ENCODE results near the gene OSBP2.

OSBP2 gene

DNA sequence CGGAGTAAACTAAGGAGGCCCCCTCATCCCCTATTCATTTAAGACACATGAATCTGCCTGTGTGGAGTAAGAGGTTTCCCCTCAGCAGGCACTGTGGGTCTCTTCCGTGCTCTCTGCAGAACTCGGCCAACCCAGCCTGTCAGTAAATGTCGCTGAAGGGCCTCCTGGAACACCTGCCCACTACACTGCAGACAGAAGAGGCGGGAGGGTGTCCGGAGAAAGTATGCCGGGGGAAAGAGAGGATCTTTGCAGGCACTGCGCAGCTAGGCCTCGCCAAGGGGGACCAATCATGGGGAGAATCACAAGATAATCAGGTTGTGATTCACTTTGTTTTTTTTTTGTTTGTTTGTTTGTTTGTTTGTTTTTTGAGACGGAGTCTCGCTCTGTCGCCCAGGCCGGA lies 163.1 kb downstream of the OSBP2 start:
- Mint-ChIP-seq H3K9me3 (no peaks in the 10 kb centered on the region), H3K4me1 (no peaks in the 10 kb centered on the region), H3K27ac (no peak overlapping the region), H3K4me3 (no peak overlapping the region), H3K27me3 (no peaks in the 10 kb centered on the region), H3K36me3 (no peaks in the 10 kb centered on the region)
- CTCF ChIA-PET = no interaction called here
- no peak for DNase-seq

DNA sequence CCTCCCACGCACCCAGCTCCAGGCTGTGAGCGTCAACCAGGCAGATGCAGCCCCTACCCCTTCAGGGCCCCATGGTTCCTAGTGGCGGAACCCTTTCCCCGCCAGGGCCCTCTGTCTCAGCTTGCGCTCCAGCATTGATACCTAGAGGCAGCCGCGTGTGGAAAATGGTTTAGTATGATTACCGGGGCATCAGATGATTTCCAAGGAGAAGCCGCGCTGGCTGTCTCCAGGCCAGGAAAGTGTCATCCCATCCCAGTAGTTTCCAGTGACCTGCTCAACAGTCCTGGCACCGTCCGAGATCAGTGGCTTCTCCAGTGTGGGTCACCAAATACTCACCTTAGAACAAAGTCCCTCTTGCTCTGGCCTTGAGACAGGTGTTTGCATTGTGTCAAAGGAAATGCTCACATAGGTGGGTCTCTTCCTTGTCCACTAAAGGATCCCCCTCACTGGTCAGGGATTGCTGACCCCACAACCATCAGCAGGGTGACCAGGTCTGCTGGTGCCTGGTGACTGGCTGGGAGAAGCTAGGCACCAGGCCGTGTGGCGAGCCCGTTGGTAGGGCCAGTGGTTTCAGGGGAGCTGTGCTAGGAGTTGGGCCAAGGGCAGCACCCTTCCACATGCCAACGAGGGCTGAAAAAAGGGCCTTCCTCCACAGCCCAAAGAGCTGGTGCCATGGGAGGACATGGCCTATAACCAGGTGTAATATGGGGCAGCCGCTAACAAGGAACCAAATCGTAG lies 164.5 kb downstream of the OSBP2 start:
- CTCF ChIA-PET = no interaction called here
- DNase-seq = no peak
- Mint-ChIP-seq H3K9me3 (no peaks in the 10 kb centered on the region), H3K4me1 (no peaks in the 10 kb centered on the region), H3K27ac (no peak overlapping the region), H3K4me3 (no peak overlapping the region), H3K27me3 (no peaks in the 10 kb centered on the region), H3K36me3 (no peaks in the 10 kb centered on the region)

DNA sequence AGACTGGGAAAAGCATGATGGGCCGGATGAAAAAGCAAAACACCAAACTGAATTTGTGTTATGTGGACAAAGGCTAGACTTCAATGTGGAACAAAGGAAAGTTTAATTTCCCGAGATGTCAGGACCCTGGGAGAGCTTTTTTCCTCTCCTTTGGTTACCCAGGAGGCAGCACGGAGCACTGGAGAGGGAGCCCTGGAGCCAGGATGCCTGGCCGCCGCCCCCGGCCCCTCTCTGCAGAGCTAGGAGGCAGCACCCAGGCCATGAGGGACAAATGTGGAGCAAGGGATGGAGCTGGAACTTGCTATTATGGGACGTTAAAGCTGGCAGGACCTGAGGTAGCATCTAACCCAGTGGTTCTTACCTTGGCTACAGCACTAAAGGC lies 165.0 kb downstream of the OSBP2 start:
- Mint-ChIP-seq H3K27ac (no peak overlapping the region), H3K27me3 (no peaks in the 10 kb centered on the region), H3K4me3 (no peak overlapping the region), H3K36me3 (no peaks in the 10 kb centered on the region), H3K9me3 (no peaks in the 10 kb centered on the region), H3K4me1 (no peaks in the 10 kb centered on the region)
- no peak for DNase-seq
- CTCF ChIA-PET = no interaction called here

- Mint-ChIP-seq H3K9me3 (no peaks in the 10 kb centered on the region), H3K36me3 (no peaks in the 10 kb centered on the region), H3K4me3 (no peak overlapping the region), H3K4me1 (no peaks in the 10 kb centered on the region), H3K27ac (no peak overlapping the region), H3K27me3 (no peaks in the 10 kb centered on the region)
- no peak for DNase-seq
- CTCF ChIA-PET = interaction anchor here (0.6 to 0.9 kb wide), 2 partner anchors 48 to 60 kb away, joined by 3 to 4 read pairs; no protein-coding TSS in a partner anchor
These were observed 165.8 kb downstream of the OSBP2 start for GRCh38 chr22:30860176-30861105.

GRCh38 chr22:30861131-30861530 lies 166.5 kb downstream of the OSBP2 start:
- DNase-seq = no peak
- CTCF ChIA-PET = interaction anchor here (0.9 kb wide), 1 partner anchor 59 kb away, joined by 4 read pairs; no protein-coding TSS in a partner anchor
- Mint-ChIP-seq H3K9me3 (no peaks in the 10 kb centered on the region), H3K4me1 (no peaks in the 10 kb centered on the region), H3K36me3 (no peaks in the 10 kb centered on the region), H3K27me3 (no peaks in the 10 kb centered on the region), H3K4me3 (no peak overlapping the region), H3K27ac (no peak overlapping the region)

DNA sequence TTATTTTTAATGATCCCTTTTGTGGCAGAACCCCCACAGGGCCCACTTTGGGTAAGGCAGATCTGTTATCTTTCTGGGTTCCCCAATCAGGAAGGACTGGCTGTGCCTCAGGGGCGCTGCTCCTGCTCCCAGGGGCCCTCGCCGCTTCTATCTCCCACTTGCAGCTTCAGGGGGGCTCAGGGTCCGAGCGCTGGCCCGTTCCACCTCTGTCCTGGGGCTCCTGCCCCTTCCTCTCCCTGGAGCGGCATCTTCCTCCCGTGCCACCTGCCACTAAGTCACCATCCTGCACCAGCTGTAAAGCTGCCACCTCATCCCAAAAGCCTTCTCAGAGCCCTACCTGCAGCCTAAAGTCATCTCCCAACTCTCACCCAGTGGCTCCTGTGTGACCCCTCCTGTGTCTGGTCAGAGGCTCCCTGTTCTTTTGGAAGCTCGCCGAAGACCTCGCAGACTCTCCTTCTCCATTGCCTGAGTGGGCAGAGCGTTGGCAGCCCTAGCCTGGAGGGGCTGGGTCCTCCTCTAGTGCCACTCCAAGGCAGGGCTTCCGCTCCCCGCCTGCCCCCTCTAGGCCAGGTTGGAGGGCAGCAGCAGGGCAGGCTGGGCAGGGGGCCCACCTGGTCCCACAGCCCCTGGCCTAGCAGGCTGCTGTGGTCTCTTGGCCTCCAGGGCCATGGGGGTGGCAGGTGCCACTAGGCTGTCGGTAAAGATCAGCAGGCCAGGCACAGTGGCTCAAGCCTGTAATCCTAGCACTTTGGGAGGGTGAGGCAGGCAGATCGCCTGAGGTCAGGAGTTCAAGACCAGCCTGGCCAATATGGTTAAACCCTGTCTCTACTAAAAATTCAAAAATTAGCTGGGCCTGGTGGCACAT lies 167.2 kb downstream of the OSBP2 start:
- no peaks in the 10 kb centered on the region for H3K9me3 Mint-ChIP-seq
- H3K27ac Mint-ChIP-seq = no peak overlapping the region
- no peak for DNase-seq
- H3K36me3 Mint-ChIP-seq = no peaks in the 10 kb centered on the region
- no peaks in the 10 kb centered on the region for H3K4me1 Mint-ChIP-seq
- H3K27me3 Mint-ChIP-seq = no peaks in the 10 kb centered on the region
- H3K4me3 Mint-ChIP-seq = no peak overlapping the region
- CTCF ChIA-PET = no interaction called here

DNA sequence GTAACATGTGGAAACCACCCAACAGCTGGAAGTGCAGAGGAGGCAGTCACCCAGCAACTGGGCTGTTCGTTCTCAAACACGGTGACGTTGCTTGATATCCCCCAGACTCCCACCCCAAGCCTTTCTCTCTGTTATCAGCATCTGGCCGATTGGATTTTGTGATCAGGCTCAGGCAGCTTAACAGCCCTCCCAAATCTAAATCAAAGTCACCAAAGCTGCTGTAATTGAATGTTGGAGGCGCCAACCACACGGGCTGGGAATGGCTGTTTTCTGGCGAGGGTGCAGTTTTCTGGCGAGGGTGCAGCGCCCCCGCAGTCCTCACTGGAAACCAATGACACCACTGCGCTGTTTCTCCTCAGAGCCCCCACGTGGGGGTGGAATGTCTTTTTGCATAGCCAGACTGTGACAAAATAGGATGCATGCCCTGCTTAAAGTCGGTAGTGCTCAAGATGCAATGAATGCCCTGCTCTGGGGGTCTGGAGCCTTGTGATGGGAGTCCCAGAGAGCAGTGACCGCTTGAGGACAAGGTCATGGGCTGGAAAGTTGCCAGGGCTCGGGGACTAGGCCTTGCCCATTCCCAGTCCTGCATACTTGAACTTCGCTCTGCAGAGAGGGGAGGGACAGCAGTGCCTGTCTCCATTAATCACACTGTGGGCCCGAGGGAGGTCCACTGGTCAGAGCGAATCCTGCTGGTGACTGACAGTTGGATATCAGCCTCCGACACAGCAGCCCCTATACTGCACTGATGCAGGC lies 168.6 kb downstream of the OSBP2 start:
- Mint-ChIP-seq H3K27ac (no peak overlapping the region), H3K4me3 (no peak overlapping the region), H3K4me1 (no peaks in the 10 kb centered on the region), H3K27me3 (no peaks in the 10 kb centered on the region), H3K9me3 (no peaks in the 10 kb centered on the region), H3K36me3 (no peaks in the 10 kb centered on the region)
- no peak for DNase-seq
- CTCF ChIA-PET = no interaction called here

DNA sequence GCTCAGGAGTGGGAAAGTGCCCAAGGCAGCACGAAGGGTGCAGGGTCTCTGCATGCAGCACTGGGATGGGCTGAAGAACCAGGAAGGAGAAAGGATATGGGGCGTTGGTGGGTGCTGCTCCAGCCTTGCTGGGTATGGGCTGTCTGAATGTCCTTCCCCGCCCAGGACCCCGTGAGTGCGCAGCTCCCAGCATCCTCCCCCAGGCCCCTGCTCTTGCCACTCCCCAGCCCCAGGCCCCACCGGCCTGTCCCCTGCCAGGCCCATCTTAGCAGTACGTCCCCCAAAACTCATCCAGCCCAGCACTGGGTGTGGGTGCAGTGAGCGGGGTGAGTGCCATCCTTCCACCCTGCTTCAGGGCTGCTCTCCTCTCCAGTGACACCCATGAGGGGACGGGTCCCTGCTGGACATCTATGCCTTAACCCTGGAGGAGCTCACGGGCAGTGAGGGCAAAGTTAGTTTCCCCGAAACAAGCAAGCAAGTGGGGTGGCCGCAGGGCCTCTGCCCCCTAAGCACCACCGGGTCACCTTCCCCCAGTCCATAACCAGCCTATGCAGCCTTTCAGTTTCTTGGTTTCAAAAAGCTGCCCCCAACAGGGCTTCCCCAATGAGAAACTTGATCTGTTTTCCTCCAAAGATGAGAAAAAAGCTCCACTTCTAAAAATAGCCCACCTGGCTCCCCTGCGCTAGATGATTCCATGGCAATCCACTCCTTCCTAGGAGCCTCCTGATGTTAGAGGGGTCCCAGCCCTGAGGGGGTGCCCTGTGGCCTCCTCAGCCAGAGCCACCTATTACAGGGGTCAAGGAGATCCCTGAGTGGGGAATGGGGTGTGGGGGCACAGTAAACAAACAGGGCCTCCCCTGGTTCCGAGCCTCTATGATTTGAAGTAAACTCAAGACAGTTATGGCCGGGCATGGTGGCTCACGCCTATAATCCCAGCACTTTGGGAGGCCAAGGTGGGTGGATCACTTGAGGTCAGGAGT lies 170.1 kb downstream of the OSBP2 start:
- DNase-seq = no peak
- H3K27ac Mint-ChIP-seq = no peak overlapping the region

GRCh38 chr22:30865656-30866055 lies 171.0 kb downstream of the OSBP2 start:
- no peaks in the 10 kb centered on the region for H3K27me3 Mint-ChIP-seq
- no peaks in the 10 kb centered on the region for H3K4me1 Mint-ChIP-seq
- CTCF ChIA-PET = no interaction called here
- no peak overlapping the region for H3K27ac Mint-ChIP-seq
- no peaks in the 10 kb centered on the region for H3K36me3 Mint-ChIP-seq
- no peak for DNase-seq
- no peaks in the 10 kb centered on the region for H3K9me3 Mint-ChIP-seq
- H3K4me3 Mint-ChIP-seq = no peak overlapping the region

More for the DNA sequence above, 170.1 kb downstream of the OSBP2 start:
- H3K27me3 Mint-ChIP-seq = no peaks in the 10 kb centered on the region
- no peaks in the 10 kb centered on the region for H3K4me1 Mint-ChIP-seq
- H3K9me3 Mint-ChIP-seq = no peaks in the 10 kb centered on the region
- CTCF ChIA-PET = no interaction called here
- H3K36me3 Mint-ChIP-seq = no peaks in the 10 kb centered on the region
- H3K4me3 Mint-ChIP-seq = no peak overlapping the region

GRCh38 chr22:30866216-30866615 lies 171.5 kb downstream of the OSBP2 start:
- H3K4me3 Mint-ChIP-seq = no peak overlapping the region
- no peaks in the 10 kb centered on the region for H3K9me3 Mint-ChIP-seq
- no peaks in the 10 kb centered on the region for H3K27me3 Mint-ChIP-seq
- no peak overlapping the region for H3K27ac Mint-ChIP-seq
- DNase-seq = no peak
- no peaks in the 10 kb centered on the region for H3K36me3 Mint-ChIP-seq
- H3K4me1 Mint-ChIP-seq = no peaks in the 10 kb centered on the region
- CTCF ChIA-PET = no interaction called here

- Mint-ChIP-seq H3K9me3 (no peaks in the 10 kb centered on the region), H3K36me3 (no peaks in the 10 kb centered on the region), H3K27me3 (no peaks in the 10 kb centered on the region), H3K4me3 (no peak overlapping the region), H3K4me1 (no peaks in the 10 kb centered on the region), H3K27ac (no peak overlapping the region)
- DNase-seq = no peak
- CTCF ChIA-PET = no interaction called here
These were observed 172.2 kb downstream of the OSBP2 start for GRCh38 chr22:30866811-30867271.

DNA sequence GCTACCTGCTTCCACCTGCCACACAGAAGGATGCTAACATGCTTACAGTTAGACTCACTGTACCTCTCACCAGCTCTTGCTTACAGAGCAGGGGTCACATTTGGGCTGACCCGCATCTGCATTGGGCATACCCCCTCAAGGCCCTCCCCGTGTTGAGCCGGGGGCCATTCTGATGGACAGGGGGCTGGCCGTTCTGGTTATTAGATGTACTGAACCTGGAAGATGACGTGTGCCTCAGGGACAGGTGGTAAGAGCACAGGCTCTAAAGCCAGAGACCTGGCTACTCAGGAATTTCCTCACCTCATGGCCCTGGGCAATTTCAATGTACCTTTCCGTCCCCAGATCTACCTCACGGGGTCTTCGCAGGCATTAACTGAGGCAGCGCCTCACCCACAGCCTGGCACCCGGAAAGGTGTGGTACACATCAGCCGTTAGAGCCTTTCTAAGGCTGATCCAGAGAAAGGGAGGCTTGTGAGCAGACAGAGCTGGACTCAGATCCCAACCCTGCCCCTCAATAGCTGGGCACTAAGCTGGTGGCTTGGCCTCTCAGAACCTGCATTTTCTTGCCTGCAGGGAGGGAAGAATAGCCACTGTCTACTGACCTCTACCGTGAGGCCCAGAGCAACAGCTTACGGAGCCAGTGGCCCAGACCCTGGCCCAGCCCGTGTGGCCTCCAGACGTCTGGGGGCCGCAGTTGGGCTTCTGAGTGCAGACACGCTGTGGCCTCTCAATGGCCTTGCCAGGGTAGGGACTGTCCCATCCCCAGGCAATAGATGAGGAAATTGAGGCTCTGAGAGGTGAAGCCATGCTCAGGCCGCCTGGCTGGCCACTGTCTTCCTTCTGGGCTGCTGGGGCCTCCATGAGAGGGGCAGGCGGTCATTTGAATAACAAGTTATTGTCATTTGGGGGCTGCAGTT lies 173.3 kb downstream of the OSBP2 start:
- CTCF ChIA-PET = no interaction called here
- no peaks in the 10 kb centered on the region for H3K27me3 Mint-ChIP-seq
- DNase-seq = no peak
- H3K4me1 Mint-ChIP-seq = no peaks in the 10 kb centered on the region
- no peaks in the 10 kb centered on the region for H3K9me3 Mint-ChIP-seq
- H3K36me3 Mint-ChIP-seq = no peaks in the 10 kb centered on the region
- no peak overlapping the region for H3K4me3 Mint-ChIP-seq
- no peak overlapping the region for H3K27ac Mint-ChIP-seq

Measured in activated naive CD4-positive, alpha-beta T cell treated with anti-CD3 and anti-CD28 coated beads, Interleukin-2, amount 10 ng/mL, durations not matched to agents 7 days and 5 days (primary cell).